NCI-H446 treated with DMSO at 0.1 percent for 48 hours (cell line): Measurements from ENCODE around the gene SFXN5.
"Not testable (repeated sequence)": the region's sequence is repeated elsewhere in the genome, so short reads cannot be mapped to it uniquely, and the experiment has no call there.

Experiments
- DNase-seq: peaks from one replicate; lab custom pipeline; 2025; lab: John Stamatoyannopoulos, UW

SFXN5 gene

GRCh38 chr2:72921853-72922252, 149.7 kb downstream of the SFXN5 start:
- DNase-seq = no peak

- no peak for DNase-seq
These were observed 150.2 kb downstream of the SFXN5 start for GRCh38 chr2:72921088-72921851.

GRCh38 chr2:72920318-72921087, 151.0 kb downstream of the SFXN5 start:
- DNase-seq = no peak

GRCh38 chr2:72919414-72920317, 151.8 kb downstream of the SFXN5 start:
- no peak for DNase-seq

- DNase-seq = no peak
These were observed 153.5 kb downstream of the SFXN5 start for GRCh38 chr2:72917877-72918553.

GRCh38 chr2:72917138-72917876, 154.2 kb downstream of the SFXN5 start, which contains the start of gene EMX1:
Gene EMX1 (plus strand): TSS chr2:72917519. CDS start chr2:72917853, 334 bp downstream.
- peak; percentile 44 for DNase-seq

- no peak for DNase-seq
These were observed 154.8 kb downstream of the SFXN5 start for GRCh38 chr2:72916743-72917137.

- DNase-seq = peak; percentile 19
These were observed 155.4 kb downstream of the SFXN5 start for GRCh38 chr2:72915907-72916742.

GRCh38 chr2:72915320-72915906, 156.1 kb downstream of the SFXN5 start:
- DNase-seq = no peak

- DNase-seq = no peak
These were observed 156.8 kb downstream of the SFXN5 start for GRCh38 chr2:72914589-72915319.

- no peak for DNase-seq
These were observed 157.3 kb downstream of the SFXN5 start for GRCh38 chr2:72914206-72914559.

- DNase-seq = no peak
These were observed 157.9 kb downstream of the SFXN5 start for GRCh38 chr2:72913486-72914205.

- no peak for DNase-seq
These were observed 160.3 kb downstream of the SFXN5 start for GRCh38 chr2:72911256-72911655.

GRCh38 chr2:72908741-72909140, 162.8 kb downstream of the SFXN5 start:
- DNase-seq = no peak

GRCh38 chr2:72907369-72907768, 164.1 kb downstream of the SFXN5 start:
- DNase-seq = not testable (repeated sequence)

- no peak for DNase-seq
These were observed 170.1 kb downstream of the SFXN5 start for GRCh38 chr2:72901426-72901825.

GRCh38 chr2:72900191-72900825, 171.2 kb downstream of the SFXN5 start:
- no peak for DNase-seq

GRCh38 chr2:72898585-72898906, 173.0 kb downstream of the SFXN5 start:
- no peak for DNase-seq
